Dendritic cell treated with granulocyte-macrophage colony-stimulating factor and Interleukin-4, amounts not matched to agents 40 ng/mL and 50 ng/mL, for 4 days (primary cell): ENCODE results near the gene RAP1GAP2.

ENCODE experiments used
- H3K27ac Mint-ChIP-seq: one replicate; pipeline ENCODE4 v1.8.0; 2022; ENCODE audit warnings: mild to moderate bottlenecking, mixed read lengths
- H3K27me3 Mint-ChIP-seq: one replicate; pipeline ENCODE4 v1.8.0; 2022; ENCODE audit warnings: mild to moderate bottlenecking, mixed read lengths
- H3K36me3 Mint-ChIP-seq: one replicate; pipeline ENCODE4 v1.8.0; 2022; ENCODE audit warnings: low read depth, mixed read lengths
- H3K4me1 Mint-ChIP-seq: one replicate; pipeline ENCODE4 v1.8.0; 2022; ENCODE audit warnings: low read depth, mixed read lengths
- H3K4me3 Mint-ChIP-seq: one replicate; pipeline ENCODE4 v1.8.0; 2022; ENCODE audit warnings: mild to moderate bottlenecking, moderate library complexity, mixed read lengths
- H3K9me3 Mint-ChIP-seq: one replicate; pipeline ENCODE4 v1.8.0; 2022; ENCODE audit warnings: mixed read lengths
- intact Hi-C: fragments of 100-400 bp; cut with micrococcal nuclease; formaldehyde crosslinking; loops from one replicate; pipeline ENCODE4 v1.15.0; 2022

The RAP1GAP2 gene

DNA sequence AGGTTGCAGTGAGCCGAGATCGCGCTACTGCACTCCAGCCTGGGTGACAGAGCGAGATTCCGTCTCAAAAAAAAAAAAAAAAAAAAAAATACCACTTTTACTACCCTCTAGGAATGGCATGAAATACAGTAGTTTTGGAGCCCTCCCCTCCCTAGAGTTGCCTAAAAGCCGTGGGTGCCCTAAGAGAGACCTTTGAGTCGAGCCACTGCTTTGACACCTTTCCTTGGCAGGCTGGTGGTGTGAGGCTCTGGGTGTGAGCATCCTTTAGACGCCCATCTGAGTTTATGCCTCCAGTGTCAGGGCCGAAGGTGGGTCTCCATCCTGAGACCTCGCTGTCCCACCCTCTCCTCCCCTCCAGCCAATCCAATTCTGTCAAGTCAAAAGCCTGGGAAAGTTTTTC, 46.2 kb downstream of the RAP1GAP2 start:
- no peaks in the 10 kb centered on the region for H3K9me3 Mint-ChIP-seq
- peaks cover 14% of the 10 kb centered on the region for H3K36me3 Mint-ChIP-seq
- intact Hi-C loops, result no loop called here
- H3K27ac Mint-ChIP-seq, result no peak overlapping the region
- H3K4me3 Mint-ChIP-seq, result no peak overlapping the region
- H3K4me1 Mint-ChIP-seq, result peaks cover 17% of the 10 kb centered on the region
- no peaks in the 10 kb centered on the region for H3K27me3 Mint-ChIP-seq

DNA sequence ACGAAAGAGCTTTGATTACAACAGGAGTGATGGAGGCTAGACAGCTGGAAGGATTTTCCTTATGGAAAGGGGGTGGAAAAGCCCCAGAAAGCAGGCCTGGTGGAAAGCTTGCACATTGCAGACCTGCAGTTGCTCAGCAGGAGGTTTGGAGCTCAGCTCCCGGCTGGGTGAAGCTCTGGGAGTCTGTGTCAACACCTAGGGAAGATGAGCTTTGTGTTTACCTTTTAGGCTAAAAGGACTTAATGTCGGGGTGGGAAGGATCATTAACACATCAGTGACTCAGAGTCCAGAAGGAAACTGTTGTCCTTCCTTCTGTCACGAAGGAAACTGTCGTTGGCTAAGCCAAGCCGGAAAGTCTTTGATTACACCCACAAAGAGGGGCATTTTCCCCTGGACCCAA, 48.2 kb downstream of the RAP1GAP2 start:
- Mint-ChIP-seq H3K4me1 (peaks cover 33% of the 10 kb centered on the region), H3K27ac (no peak overlapping the region), H3K27me3 (no peaks in the 10 kb centered on the region), H3K4me3 (no peak overlapping the region), H3K36me3 (peaks cover 7% of the 10 kb centered on the region), H3K9me3 (no peaks in the 10 kb centered on the region)
- intact Hi-C loops, result no loop called here

- H3K4me1 Mint-ChIP-seq, result peaks cover 40% of the 10 kb centered on the region
- intact Hi-C loops, result loop anchor here (5.0 kb wide), 1 partner anchor 155 kb away; no protein-coding TSS in a partner anchor
- peak overlapping the region; percentile 30 for H3K4me3 Mint-ChIP-seq
- H3K9me3 Mint-ChIP-seq, result no peaks in the 10 kb centered on the region
- H3K36me3 Mint-ChIP-seq, result peaks cover 14% of the 10 kb centered on the region
- peak overlapping the region; percentile 80 for H3K27ac Mint-ChIP-seq
- H3K27me3 Mint-ChIP-seq, result peaks cover 21% of the 10 kb centered on the region
These were observed 51.4 kb downstream of the RAP1GAP2 start for GRCh38 chr17:2847381-2848333.

GRCh38 chr17:2849327-2849670, 53.1 kb downstream of the RAP1GAP2 start:
- Mint-ChIP-seq H3K36me3 (peaks cover 10% of the 10 kb centered on the region), H3K27ac (no peak overlapping the region), H3K4me3 (no peak overlapping the region), H3K9me3 (no peaks in the 10 kb centered on the region), H3K4me1 (peaks cover 40% of the 10 kb centered on the region), H3K27me3 (peaks cover 26% of the 10 kb centered on the region)
- intact Hi-C loops, result loop anchor here (5.0 kb wide), 1 partner anchor 153 kb away; no protein-coding TSS in a partner anchor

- Mint-ChIP-seq H3K36me3 (peaks cover 8% of the 10 kb centered on the region), H3K27me3 (peaks cover 37% of the 10 kb centered on the region), H3K27ac (no peak overlapping the region), H3K4me3 (no peak overlapping the region), H3K9me3 (no peaks in the 10 kb centered on the region), H3K4me1 (peaks cover 46% of the 10 kb centered on the region)
- intact Hi-C loops, result no loop called here
These were observed 54.8 kb downstream of the RAP1GAP2 start for GRCh38 chr17:2850991-2851390.

DNA sequence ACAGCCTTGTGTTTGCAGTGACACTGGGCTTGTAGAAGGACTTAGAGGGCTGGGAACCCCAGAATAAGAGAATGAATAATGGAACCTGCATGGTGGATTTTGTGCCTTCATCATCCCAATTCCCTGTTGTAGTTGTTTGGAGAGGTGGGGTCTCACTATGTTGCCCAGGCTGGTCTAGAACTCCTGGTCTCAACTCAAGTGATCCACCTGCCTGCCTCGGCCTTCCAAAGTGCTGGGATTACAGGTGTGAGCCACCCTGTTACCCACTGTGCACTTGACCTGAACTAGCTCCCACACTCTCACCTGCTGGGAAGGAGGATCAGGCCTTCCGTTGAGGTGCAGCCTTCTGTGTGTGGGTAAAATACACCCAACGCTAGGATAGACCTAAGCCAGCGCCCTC, 55.4 kb downstream of the RAP1GAP2 start:
- Mint-ChIP-seq H3K4me3 (no peak overlapping the region), H3K4me1 (peaks cover 46% of the 10 kb centered on the region), H3K27ac (no peak overlapping the region), H3K9me3 (no peaks in the 10 kb centered on the region), H3K27me3 (peaks cover 40% of the 10 kb centered on the region), H3K36me3 (peaks cover 8% of the 10 kb centered on the region)
- intact Hi-C loops, result no loop called here

GRCh38 chr17:2852221-2852620, 56.0 kb downstream of the RAP1GAP2 start:
- Mint-ChIP-seq H3K4me1 (peaks cover 46% of the 10 kb centered on the region), H3K9me3 (no peaks in the 10 kb centered on the region), H3K4me3 (no peak overlapping the region), H3K27me3 (peaks cover 40% of the 10 kb centered on the region), H3K27ac (no peak overlapping the region), H3K36me3 (peaks cover 11% of the 10 kb centered on the region)
- intact Hi-C loops, result no loop called here

DNA sequence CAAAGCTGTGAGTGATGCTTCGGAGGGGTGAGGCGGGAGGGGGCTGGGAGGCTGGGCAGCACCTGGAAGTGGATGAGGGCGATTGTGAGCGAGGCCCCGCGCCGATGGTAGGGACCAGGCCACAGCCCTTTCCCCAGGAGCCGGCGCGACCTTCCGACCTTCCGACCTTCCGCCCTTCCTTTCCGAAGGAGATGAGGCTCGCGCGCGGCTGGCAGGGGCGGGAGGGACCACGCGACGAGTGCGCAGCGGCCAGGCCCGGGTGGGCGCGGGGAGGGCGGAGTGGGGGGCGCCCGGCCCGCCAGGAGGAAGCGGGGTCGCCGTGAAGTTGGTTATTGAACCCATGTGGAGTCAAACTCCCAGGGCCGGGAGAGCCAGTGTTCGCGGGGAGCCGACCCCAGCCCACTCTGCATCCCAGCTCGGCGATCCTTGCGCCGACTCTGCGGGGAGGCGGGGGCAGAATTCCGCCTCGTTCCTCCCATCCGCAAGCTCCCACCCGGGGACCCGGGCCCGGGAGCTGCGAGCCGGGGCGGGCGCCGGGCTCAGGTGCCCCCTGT, 56.6 kb downstream of the RAP1GAP2 start:
- Mint-ChIP-seq H3K36me3 (peaks cover 16% of the 10 kb centered on the region), H3K4me1 (peaks cover 41% of the 10 kb centered on the region), H3K27ac (no peak overlapping the region), H3K27me3 (peaks cover 40% of the 10 kb centered on the region), H3K4me3 (peak overlapping the region; percentile 67), H3K9me3 (no peaks in the 10 kb centered on the region)
- intact Hi-C loops, result no loop called here

- Mint-ChIP-seq H3K4me3 (peak overlapping the region; percentile 84), H3K4me1 (peaks cover 34% of the 10 kb centered on the region), H3K27ac (no peak overlapping the region), H3K27me3 (peaks cover 40% of the 10 kb centered on the region), H3K36me3 (peaks cover 16% of the 10 kb centered on the region), H3K9me3 (no peaks in the 10 kb centered on the region)
- intact Hi-C loops, result no loop called here
These were observed 57.3 kb downstream of the RAP1GAP2 start for GRCh38 chr17:2853283-2854142.

DNA sequence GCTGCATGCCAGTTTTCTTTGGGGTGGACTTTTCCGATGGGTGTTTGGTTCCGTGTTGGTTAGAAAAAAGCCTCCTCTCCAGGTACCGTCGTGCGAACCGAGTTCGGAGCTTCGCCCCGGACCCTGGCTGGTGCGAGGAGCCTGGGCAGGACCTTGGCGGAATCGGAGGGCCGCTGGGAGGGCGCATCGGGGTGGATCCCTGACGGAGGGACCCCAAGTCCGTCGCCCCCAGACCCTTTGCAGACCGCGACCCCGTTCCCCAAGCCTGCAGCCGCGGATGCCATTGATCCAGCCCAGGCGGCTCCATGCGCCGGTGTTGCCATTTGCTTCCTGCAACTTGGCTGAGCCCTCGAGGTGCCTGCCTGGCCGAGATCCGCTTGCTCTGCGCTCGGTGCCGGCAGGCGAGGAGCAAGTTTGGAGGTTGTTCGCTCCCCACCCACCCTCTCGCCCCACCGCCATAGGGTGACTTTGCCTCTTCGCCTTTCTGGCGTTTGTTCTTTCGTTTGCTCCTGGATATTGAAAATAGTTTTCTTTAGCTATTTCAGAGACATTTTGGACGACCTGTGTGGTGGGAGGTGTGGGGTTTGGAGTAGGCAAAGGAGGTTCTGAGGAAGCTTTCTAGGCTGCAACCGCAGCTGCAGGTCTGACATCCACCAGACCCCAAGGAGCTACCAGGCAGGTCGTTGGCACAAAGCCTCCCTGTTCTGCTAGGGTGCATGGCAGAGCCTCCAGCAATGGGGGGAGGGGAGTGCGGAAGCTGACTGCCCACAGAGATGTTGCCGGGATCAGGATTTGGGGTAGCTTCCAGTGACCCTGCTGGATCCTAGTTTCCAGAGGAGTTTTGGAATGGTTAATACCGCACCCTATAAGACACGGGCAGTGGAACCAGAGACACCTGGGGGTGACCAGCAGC, 58.2 kb downstream of the RAP1GAP2 start:
- intact Hi-C loops, result no loop called here
- Mint-ChIP-seq H3K9me3 (no peaks in the 10 kb centered on the region), H3K4me3 (peak overlapping the region; percentile 84), H3K27me3 (peaks cover 40% of the 10 kb centered on the region), H3K4me1 (peaks cover 28% of the 10 kb centered on the region), H3K36me3 (peaks cover 16% of the 10 kb centered on the region), H3K27ac (no peak overlapping the region)

DNA sequence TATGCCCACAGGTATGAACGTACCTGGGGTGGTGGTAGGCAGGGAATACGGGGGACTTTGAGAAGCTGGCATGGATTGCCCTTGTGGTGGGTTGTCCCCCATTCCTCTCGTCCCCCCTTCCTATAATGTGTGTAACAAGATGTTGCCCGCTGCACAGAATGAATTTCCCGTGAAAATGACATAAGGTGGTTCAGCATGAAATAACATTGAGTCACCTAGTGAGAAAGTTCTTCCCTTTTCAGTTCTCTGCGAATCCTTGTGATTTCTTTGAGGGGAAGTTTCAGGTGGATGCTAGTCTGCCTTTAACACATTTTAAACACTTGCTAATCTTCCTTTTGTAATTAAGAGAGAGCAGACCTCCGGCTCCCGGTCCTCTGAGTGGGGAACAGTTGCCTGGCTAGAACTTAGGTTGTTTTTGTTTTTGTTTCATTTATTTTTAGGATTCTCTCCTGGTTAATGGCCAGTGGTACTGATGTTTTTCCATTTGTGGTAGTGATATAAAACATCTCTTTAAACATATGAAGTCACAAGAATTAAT, 58.9 kb downstream of the RAP1GAP2 start:
- Mint-ChIP-seq H3K36me3 (peaks cover 9% of the 10 kb centered on the region), H3K27me3 (peaks cover 35% of the 10 kb centered on the region), H3K27ac (no peak overlapping the region), H3K4me1 (peaks cover 28% of the 10 kb centered on the region), H3K4me3 (peak overlapping the region; percentile 84), H3K9me3 (no peaks in the 10 kb centered on the region)
- intact Hi-C loops, result no loop called here

DNA sequence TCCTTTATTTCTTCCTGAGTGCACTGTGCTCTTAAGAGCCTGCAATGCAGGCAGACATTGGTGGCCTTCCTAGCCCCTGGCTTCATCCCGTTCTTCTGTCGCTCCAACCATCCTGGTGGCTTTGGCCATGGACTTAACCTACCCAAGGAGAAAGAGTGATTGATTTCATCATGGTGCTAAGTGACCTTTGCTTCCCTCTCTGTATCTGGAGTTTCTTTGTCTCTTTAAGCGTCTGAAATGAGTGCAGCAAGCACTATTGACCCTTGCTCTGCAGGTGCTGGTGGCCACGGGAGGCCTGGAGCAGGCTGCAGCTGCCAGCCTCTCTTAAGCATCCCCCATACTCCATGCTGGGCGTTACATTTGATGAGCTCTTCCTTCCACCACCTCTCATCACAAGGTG, 60.5 kb downstream of the RAP1GAP2 start:
- intact Hi-C loops, result no loop called here
- no peak overlapping the region for H3K4me3 Mint-ChIP-seq
- peaks cover 21% of the 10 kb centered on the region for H3K4me1 Mint-ChIP-seq
- peaks cover 25% of the 10 kb centered on the region for H3K27me3 Mint-ChIP-seq
- no peaks in the 10 kb centered on the region for H3K9me3 Mint-ChIP-seq
- no peak overlapping the region for H3K27ac Mint-ChIP-seq
- peaks cover 14% of the 10 kb centered on the region for H3K36me3 Mint-ChIP-seq

DNA sequence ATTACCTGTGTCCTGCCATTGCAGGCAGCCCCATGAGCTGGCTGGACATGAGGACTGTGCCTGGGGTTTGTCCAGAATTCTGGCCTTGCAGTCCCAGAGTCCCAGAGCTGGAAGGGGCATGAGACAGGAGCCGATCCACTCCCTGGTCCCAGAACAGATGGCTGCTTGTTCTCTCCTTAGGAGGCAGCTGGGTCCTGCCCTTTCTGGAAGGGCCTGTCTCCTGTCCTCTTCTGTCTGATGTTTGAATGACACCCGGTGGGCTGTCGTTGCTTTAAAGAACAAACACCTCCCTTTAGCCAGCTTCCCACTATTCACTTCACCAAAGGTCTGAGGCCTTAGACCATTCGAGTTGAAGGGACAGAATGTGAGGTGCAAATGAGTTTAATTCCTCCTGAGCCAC, 63.8 kb downstream of the RAP1GAP2 start:
- H3K27me3 Mint-ChIP-seq, result peaks cover 6% of the 10 kb centered on the region
- H3K27ac Mint-ChIP-seq, result no peak overlapping the region
- peaks cover 2% of the 10 kb centered on the region for H3K4me1 Mint-ChIP-seq
- H3K4me3 Mint-ChIP-seq, result no peak overlapping the region
- no peaks in the 10 kb centered on the region for H3K9me3 Mint-ChIP-seq
- peaks cover 29% of the 10 kb centered on the region for H3K36me3 Mint-ChIP-seq
- intact Hi-C loops, result no loop called here
